ENCODE results near the gene RPRD2.

Gene RPRD2

GRCh38 chr1:150407330-150407729, 43.4 kb downstream of the RPRD2 start:
- no peaks in the 10 kb centered on the region for H3K36me3 ChIP-seq (replicated peaks)
- in situ Hi-C loops (cut with HindIII; ENCODE audit: low pct_ligation_motif_present, low sequenced_read_pairs): no loop called here
- DNase-seq: no peak
- H3K27ac ChIP-seq: no peak overlapping the region
- TF ChIP-seq CTCF (IDR thresholded peaks at IDR 0.05; ENCODE audit: low read depth, low read length, missing control alignments): no peak
- no peak overlapping the region for H3K4me3 ChIP-seq (ENCODE audit: low read depth, low read length)
- no peaks in the 10 kb centered on the region for H3K27me3 ChIP-seq (replicated peaks)

- in situ Hi-C loops (cut with HindIII; ENCODE audit: low pct_ligation_motif_present, low sequenced_read_pairs): no loop called here
- H3K36me3 ChIP-seq (replicated peaks): no peaks in the 10 kb centered on the region
- no peak overlapping the region for H3K27ac ChIP-seq
- TF ChIP-seq CTCF (IDR thresholded peaks at IDR 0.05; ENCODE audit: low read depth, low read length, missing control alignments): no peak
- H3K27me3 ChIP-seq (replicated peaks): no peaks in the 10 kb centered on the region
- H3K4me3 ChIP-seq (ENCODE audit: low read depth, low read length): no peak overlapping the region
- no peak for DNase-seq
Observed at GRCh38 chr1:150408800-150409199, 44.9 kb downstream of the RPRD2 start.

- Histone ChIP-seq H3K36me3 (replicated peaks) (no peaks in the 10 kb centered on the region), H3K27ac (no peak overlapping the region), H3K4me3 (ENCODE audit: low read depth, low read length) (no peak overlapping the region), H3K27me3 (replicated peaks) (no peaks in the 10 kb centered on the region)
- no peak for TF ChIP-seq CTCF (IDR thresholded peaks at IDR 0.05; ENCODE audit: low read depth, low read length, missing control alignments)
- in situ Hi-C loops (cut with HindIII; ENCODE audit: low pct_ligation_motif_present, low sequenced_read_pairs): no loop called here
- DNase-seq: no peak
Observed at GRCh38 chr1:150409504-150410362, 45.8 kb downstream of the RPRD2 start.

GRCh38 chr1:150410582-150411101, 46.7 kb downstream of the RPRD2 start:
- Histone ChIP-seq H3K4me3 (ENCODE audit: low read depth, low read length) (no peak overlapping the region), H3K27ac (no peak overlapping the region), H3K27me3 (replicated peaks) (no peaks in the 10 kb centered on the region), H3K36me3 (replicated peaks) (no peaks in the 10 kb centered on the region)
- in situ Hi-C loops (cut with HindIII; ENCODE audit: low pct_ligation_motif_present, low sequenced_read_pairs): no loop called here
- peak; percentile 9 for DNase-seq
- TF ChIP-seq CTCF (IDR thresholded peaks at IDR 0.05; ENCODE audit: low read depth, low read length, missing control alignments): no peak

GRCh38 chr1:150414592-150414991, 50.6 kb downstream of the RPRD2 start:
- in situ Hi-C loops (cut with HindIII; ENCODE audit: low pct_ligation_motif_present, low sequenced_read_pairs): no loop called here
- Histone ChIP-seq H3K4me3 (ENCODE audit: low read depth, low read length) (no peak overlapping the region), H3K36me3 (replicated peaks) (no peaks in the 10 kb centered on the region), H3K27me3 (replicated peaks) (no peaks in the 10 kb centered on the region), H3K27ac (no peak overlapping the region)
- no peak for DNase-seq
- no peak for TF ChIP-seq CTCF (IDR thresholded peaks at IDR 0.05; ENCODE audit: low read depth, low read length, missing control alignments)

All from brain microvascular endothelial cell (primary cell).